Mucosa of stomach (tissue), 1 donor: ENCODE results near the gene MDM2.

Source experiments
- H3K27me3 ChIP-seq: one replicate; pipeline ENCODE4 v1.7.0; 2013; ENCODE audit warnings: mild to moderate bottlenecking, low read length; ENCODE audit not compliant: control insufficient read depth, insufficient read depth
- H3K36me3 ChIP-seq: one replicate; pipeline ENCODE4 v1.7.0; 2013; ENCODE audit warnings: low read length; ENCODE audit not compliant: control insufficient read depth, insufficient read depth
- H3K4me1 ChIP-seq: one replicate; pipeline ENCODE4 v1.7.0; 2013; ENCODE audit warnings: mild to moderate bottlenecking, low read length; ENCODE audit not compliant: control insufficient read depth, insufficient read depth
- H3K4me3 ChIP-seq: one replicate; pipeline ENCODE4 v1.7.0; 2013; ENCODE audit warnings: low read length
- H3K9ac ChIP-seq: one replicate; pipeline ENCODE4 v1.7.0; 2013; ENCODE audit warnings: mild to moderate bottlenecking, low read length, moderate library complexity
- H3K9me3 ChIP-seq: one replicate; pipeline ENCODE4 v1.7.0; 2013; ENCODE audit warnings: mild to moderate bottlenecking, low read length, moderate library complexity; ENCODE audit not compliant: control insufficient read depth
- donor health status: Pancreatic carcinoma.

Gene MDM2

GRCh38 chr12:68865399-68866164, 57.6 kb downstream of the MDM2 start:
- Histone ChIP-seq H3K27me3 (peaks cover 3% of the 10 kb centered on the region), H3K9me3 (no peaks in the 10 kb centered on the region), H3K4me3 (no peak overlapping the region), H3K9ac (no peak overlapping the region), H3K36me3 (no peaks in the 10 kb centered on the region), H3K4me1 (no peaks in the 10 kb centered on the region)

GRCh38 chr12:68866950-68867349, 59.0 kb downstream of the MDM2 start:
- no peaks in the 10 kb centered on the region for H3K9me3 ChIP-seq
- H3K9ac ChIP-seq: no peak overlapping the region
- H3K36me3 ChIP-seq: no peaks in the 10 kb centered on the region
- peaks cover 3% of the 10 kb centered on the region for H3K27me3 ChIP-seq
- H3K4me1 ChIP-seq: no peaks in the 10 kb centered on the region
- H3K4me3 ChIP-seq: no peak overlapping the region

GRCh38 chr12:68867606-68868005, 59.6 kb downstream of the MDM2 start:
- H3K4me1 ChIP-seq: no peaks in the 10 kb centered on the region
- no peak overlapping the region for H3K4me3 ChIP-seq
- peaks cover 3% of the 10 kb centered on the region for H3K27me3 ChIP-seq
- no peak overlapping the region for H3K9ac ChIP-seq
- H3K9me3 ChIP-seq: no peaks in the 10 kb centered on the region
- no peaks in the 10 kb centered on the region for H3K36me3 ChIP-seq

- no peaks in the 10 kb centered on the region for H3K4me1 ChIP-seq
- H3K9me3 ChIP-seq: no peaks in the 10 kb centered on the region
- no peaks in the 10 kb centered on the region for H3K36me3 ChIP-seq
- H3K4me3 ChIP-seq: no peak overlapping the region
- H3K27me3 ChIP-seq: peaks cover 3% of the 10 kb centered on the region
- no peak overlapping the region for H3K9ac ChIP-seq
These were observed 60.2 kb downstream of the MDM2 start for GRCh38 chr12:68868043-68868790.

- peaks cover 3% of the 10 kb centered on the region for H3K27me3 ChIP-seq
- H3K9ac ChIP-seq: no peak overlapping the region
- H3K36me3 ChIP-seq: no peaks in the 10 kb centered on the region
- no peaks in the 10 kb centered on the region for H3K4me1 ChIP-seq
- no peak overlapping the region for H3K4me3 ChIP-seq
- no peaks in the 10 kb centered on the region for H3K9me3 ChIP-seq
These were observed 62.0 kb downstream of the MDM2 start for GRCh38 chr12:68870011-68870410.

GRCh38 chr12:68870443-68870842, 62.5 kb downstream of the MDM2 start:
- peaks cover 3% of the 10 kb centered on the region for H3K27me3 ChIP-seq
- no peaks in the 10 kb centered on the region for H3K4me1 ChIP-seq
- H3K36me3 ChIP-seq: no peaks in the 10 kb centered on the region
- no peak overlapping the region for H3K9ac ChIP-seq
- no peak overlapping the region for H3K4me3 ChIP-seq
- no peaks in the 10 kb centered on the region for H3K9me3 ChIP-seq

GRCh38 chr12:68871396-68871795, 63.4 kb downstream of the MDM2 start:
- Histone ChIP-seq H3K4me3 (no peak overlapping the region), H3K9me3 (no peaks in the 10 kb centered on the region), H3K4me1 (no peaks in the 10 kb centered on the region), H3K36me3 (no peaks in the 10 kb centered on the region), H3K9ac (no peak overlapping the region), H3K27me3 (peaks cover 3% of the 10 kb centered on the region)

- peaks cover 3% of the 10 kb centered on the region for H3K27me3 ChIP-seq
- H3K4me1 ChIP-seq: no peaks in the 10 kb centered on the region
- H3K9ac ChIP-seq: no peak overlapping the region
- H3K9me3 ChIP-seq: no peaks in the 10 kb centered on the region
- no peak overlapping the region for H3K4me3 ChIP-seq
- H3K36me3 ChIP-seq: no peaks in the 10 kb centered on the region
These were observed 63.9 kb downstream of the MDM2 start for GRCh38 chr12:68871921-68872320.

GRCh38 chr12:68873316-68873715, 65.3 kb downstream of the MDM2 start:
- H3K4me3 ChIP-seq: no peak overlapping the region
- no peaks in the 10 kb centered on the region for H3K36me3 ChIP-seq
- H3K9me3 ChIP-seq: no peaks in the 10 kb centered on the region
- no peaks in the 10 kb centered on the region for H3K4me1 ChIP-seq
- peaks cover 3% of the 10 kb centered on the region for H3K27me3 ChIP-seq
- no peak overlapping the region for H3K9ac ChIP-seq

GRCh38 chr12:68876461-68876860, 68.5 kb downstream of the MDM2 start:
- Histone ChIP-seq H3K27me3 (no peaks in the 10 kb centered on the region), H3K4me1 (no peaks in the 10 kb centered on the region), H3K9me3 (no peaks in the 10 kb centered on the region), H3K9ac (no peak overlapping the region), H3K4me3 (no peak overlapping the region), H3K36me3 (no peaks in the 10 kb centered on the region)

- H3K9ac ChIP-seq: no peak overlapping the region
- H3K4me1 ChIP-seq: no peaks in the 10 kb centered on the region
- no peaks in the 10 kb centered on the region for H3K36me3 ChIP-seq
- H3K27me3 ChIP-seq: no peaks in the 10 kb centered on the region
- no peak overlapping the region for H3K4me3 ChIP-seq
- H3K9me3 ChIP-seq: no peaks in the 10 kb centered on the region
These were observed 69.6 kb downstream of the MDM2 start for GRCh38 chr12:68877583-68877982.

- Histone ChIP-seq H3K9me3 (no peaks in the 10 kb centered on the region), H3K36me3 (no peaks in the 10 kb centered on the region), H3K4me3 (no peak overlapping the region)
These were observed 70.3 kb downstream of the MDM2 start for GRCh38 chr12:68878283-68878682.

More at GRCh38 chr12:68878283-68878682, 70.3 kb downstream of the MDM2 start:
- no peaks in the 10 kb centered on the region for H3K4me1 ChIP-seq
- no peak overlapping the region for H3K9ac ChIP-seq
- H3K27me3 ChIP-seq: no peaks in the 10 kb centered on the region
